Ovary (tissue), 3 donors: Measurements from ENCODE around the gene ATP4B.

Experiments used
- CTCF ChIP-seq, 3 donors: fragments of 450-650 bp in 2 of 3; fragments of 200-600 bp in 1 of 3; IDR thresholded peaks; one replicate each; pipeline versions ENCODE4 v1.5.1 to v1.8.0; 2016 to 2022; ENCODE audit warnings: antibody characterized with exemption in 3 of 3, mild to moderate bottlenecking in 1 of 3
- EP300 ChIP-seq: sonication (generic); formaldehyde crosslinking; IDR thresholded peaks from one replicate; pipeline ENCODE4 v1.6.1; 2017; ENCODE audit warnings: antibody characterized with exemption
- POLR2A ChIP-seq: fragments of 450-650 bp; IDR thresholded peaks from one replicate; pipeline ENCODE4 v1.6.1; 2017; ENCODE audit warnings: antibody characterized with exemption, mild to moderate bottlenecking, moderate library complexity
- donor health status: DM: no; HTN: no; CAD: no.

GRCh38 chr13:113664751-113665596 is 7.0 kb upstream of the ATP4B start:
- TF ChIP-seq CTCF (IDR thresholded peaks at IDR 0.05) (no peak), POLR2A (no peak), EP300 (no peak)
